ENCODE results near the gene ANXA6. TPM values are rescaled to one million over a fixed set of nuclear protein-coding genes. Genes with fewer than 3 reads are reported as not detected.
A peak's percentile ranks its signal among the peaks of the same experiment; 100 is the strongest.

ANXA6 gene
- total and polyA plus RNA-seq, 7 experiments from 2014 or later: 212 to 512 (median 272) TPM

DNA sequence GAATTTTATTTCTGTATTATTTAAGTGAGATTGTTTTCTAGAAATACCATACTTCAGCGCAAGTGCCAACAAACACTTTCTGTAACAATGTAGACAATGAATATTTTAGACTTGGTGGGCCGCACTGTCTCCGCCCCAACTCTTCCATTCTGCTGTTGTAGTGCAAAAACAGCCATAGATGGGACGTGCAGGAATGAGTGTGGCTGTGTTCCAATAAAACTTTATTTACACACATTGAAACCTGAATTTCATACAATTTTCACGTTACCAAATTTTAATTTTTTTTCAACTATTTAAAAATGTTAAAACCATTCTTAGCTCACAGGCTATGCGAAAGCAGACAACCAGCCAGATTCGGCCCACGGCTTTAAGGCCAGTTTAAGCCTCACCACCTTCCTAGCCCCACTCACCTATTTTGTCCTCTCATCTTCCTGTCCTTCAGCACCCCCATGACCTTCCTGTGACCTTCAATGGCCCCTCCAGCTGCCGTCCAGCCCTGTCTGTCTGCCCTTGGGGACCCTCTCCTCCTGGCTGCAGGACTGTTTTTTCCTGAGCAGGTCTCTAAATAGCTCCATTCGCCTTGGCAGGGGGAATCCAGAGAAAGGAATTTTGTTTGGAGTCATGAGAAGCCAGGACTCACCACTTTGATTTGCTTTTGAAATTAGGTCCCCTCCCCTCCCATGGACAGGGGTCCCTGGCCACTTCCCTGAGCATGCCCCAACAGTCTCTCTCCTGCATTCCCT is 11.2 kb upstream of the ANXA6 start:
- Histone ChIP-seq H3K27ac (ENCODE audit: low read depth, low read length) (no peak overlapping the region), H3K9me3 (ENCODE audit: control insufficient read depth in 2 of 3, low read length in 3 of 3) (no peaks in the 10 kb centered on the region), H3K4me3 (ENCODE audit: low read length) (no peak overlapping the region), H3K36me3 (ENCODE audit: control insufficient read depth in 2 of 3, insufficient read depth in 3 of 3, low read length in 3 of 3) (no peaks in the 10 kb centered on the region), H3K4me1 (ENCODE audit: control insufficient read depth in 2 of 2, insufficient read depth in 2 of 2, low read length in 2 of 2) (peaks cover 0 to 14% of the 10 kb centered on the region in 2 donors), H3K27me3 (ENCODE audit: control insufficient read depth in 2 of 2, insufficient read depth in 2 of 2, low read length in 2 of 2) (no peaks in the 10 kb centered on the region)
- peaks cover 0 to 4% (median 0%) of the 10 kb centered on the region in 11 donors for H3K9me3 Mint-ChIP-seq
- POLR2A ChIA-PET: interaction anchor here (1.0 to 33.3 kb wide), 3 partner anchors 33 to 756 kb away, joined by 3 to 760 read pairs (median 4); partner anchors contain the start of gene CD74
- no peak overlapping the region for H3K4me3 Mint-ChIP-seq
- no peak for ATAC-seq
- intact Hi-C loops (cut with micrococcal nuclease): loop anchor here in 1 of 2 donors (10.0 kb wide), 1 partner anchor 146 kb away; no protein-coding TSS in a partner anchor
- DNase-seq: no peak
- peaks cover 11 to 43% (median 33%) of the 10 kb centered on the region in 7 donors for H3K4me1 Mint-ChIP-seq
- H3K27ac Mint-ChIP-seq: peak overlapping the region in 7 of 9 donors; percentile 5 to 88 (median 54)
- CTCF ChIA-PET: interaction anchor here (0.6 to 13.8 kb wide), 4 partner anchors 9 to 54 kb away, joined by 3 to 403 read pairs (median 3); no protein-coding TSS in a partner anchor
- H3K27me3 Mint-ChIP-seq: no peaks in the 10 kb centered on the region
- peaks cover 0 to under 1% (median 0%) of the 10 kb centered on the region in 5 donors for H3K36me3 Mint-ChIP-seq

DNA sequence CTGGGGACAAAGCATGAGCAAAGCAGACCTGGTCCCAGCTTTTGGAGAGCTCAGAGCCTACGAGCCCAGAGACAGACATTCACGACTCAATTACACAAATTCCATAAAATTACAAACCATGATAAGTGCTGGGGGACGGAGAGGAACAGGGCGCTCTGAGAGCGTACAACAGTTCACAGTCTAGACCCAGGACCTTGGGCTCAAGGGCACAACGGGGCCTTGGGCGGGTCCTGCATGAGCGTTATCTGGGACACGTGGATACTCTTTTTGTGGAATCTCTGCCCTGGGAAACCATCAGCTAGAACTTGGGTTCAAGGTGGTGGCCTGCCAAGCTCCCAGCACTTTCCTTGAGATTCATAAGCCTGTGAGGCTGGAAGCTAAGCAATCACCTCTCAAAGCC is 9.4 kb upstream of the ANXA6 start:
- Mint-ChIP-seq H3K4me3 (no peak overlapping the region), H3K36me3 (no peaks in the 10 kb centered on the region), H3K9me3 (peaks cover 0 to 2% (median 0%) of the 10 kb centered on the region in 11 donors), H3K27me3 (no peaks in the 10 kb centered on the region), H3K27ac (peak overlapping the region in 2 of 9 donors; percentile 14 to 72), H3K4me1 (peaks cover 11 to 53% (median 39%) of the 10 kb centered on the region in 7 donors)
- no peaks in the 10 kb centered on the region for H3K36me3 ChIP-seq (ENCODE audit: control insufficient read depth in 2 of 3, insufficient read depth in 3 of 3, low read length in 3 of 3)
- no peak for DNase-seq
- no peaks in the 10 kb centered on the region for H3K27me3 ChIP-seq (ENCODE audit: control insufficient read depth in 2 of 2, insufficient read depth in 2 of 2, low read length in 2 of 2)
- no peak overlapping the region for H3K4me3 ChIP-seq (ENCODE audit: low read length)
- intact Hi-C loops (cut with micrococcal nuclease): loop anchor here in 1 of 2 donors (10.0 kb wide), 1 partner anchor 148 kb away; no protein-coding TSS in a partner anchor
- H3K9me3 ChIP-seq (ENCODE audit: control insufficient read depth in 2 of 3, low read length in 3 of 3): no peaks in the 10 kb centered on the region
- ChIA-PET POLR2A (interaction anchor here (0.9 to 33.3 kb wide), 4 partner anchors 17 to 119 kb away, joined by 3 to 760 read pairs (median 4); no protein-coding TSS in a partner anchor), CTCF (interaction anchor here (1.0 to 13.8 kb wide), 4 partner anchors 25 to 119 kb away, joined by 3 to 403 read pairs (median 56); no protein-coding TSS in a partner anchor)
- peaks cover 0 to 14% of the 10 kb centered on the region in 2 donors for H3K4me1 ChIP-seq (ENCODE audit: control insufficient read depth in 2 of 2, insufficient read depth in 2 of 2, low read length in 2 of 2)
- H3K27ac ChIP-seq (ENCODE audit: low read depth, low read length): no peak overlapping the region
- no peak for ATAC-seq

DNA sequence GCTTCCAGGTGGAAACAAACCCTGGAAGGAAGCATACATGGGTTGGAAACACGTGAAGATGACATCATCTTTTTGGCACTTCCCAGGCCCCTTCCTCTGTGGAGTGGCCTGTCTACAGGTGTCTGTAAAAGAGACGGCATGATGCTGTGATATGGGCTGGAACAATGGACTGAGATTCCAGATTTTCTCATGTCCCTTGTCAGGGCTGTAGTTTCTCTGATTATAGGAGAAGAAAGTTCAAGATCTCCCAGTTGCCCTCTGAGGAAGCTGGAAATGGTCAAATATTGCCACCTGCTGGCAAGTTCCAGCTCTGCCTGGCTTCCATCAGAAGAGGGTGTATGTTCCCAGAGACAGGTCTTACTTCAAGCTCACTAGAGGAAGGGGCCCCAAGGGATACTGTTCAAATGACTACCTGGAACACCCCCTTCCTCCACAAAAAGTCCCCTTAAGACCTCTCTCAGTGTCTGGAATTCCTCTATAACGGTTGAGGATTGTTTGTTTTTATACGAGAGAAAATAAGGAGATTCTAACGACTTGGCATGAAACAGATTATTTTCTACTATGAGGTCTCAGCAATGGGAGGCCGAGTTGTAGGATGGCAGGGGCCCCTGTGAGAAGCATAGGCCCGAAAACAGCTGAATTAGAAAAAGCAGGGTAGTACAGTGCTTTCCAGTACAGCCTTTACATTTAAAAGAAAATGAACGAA is 7.3 kb upstream of the ANXA6 start:
- H3K4me3 ChIP-seq (ENCODE audit: low read length): no peak overlapping the region
- no peaks in the 10 kb centered on the region for H3K9me3 ChIP-seq (ENCODE audit: control insufficient read depth in 2 of 3, low read length in 3 of 3)
- ChIA-PET CTCF (interaction anchor here (0.5 to 13.8 kb wide), 32 partner anchors 9 to 127 kb away, joined by 3 to 403 read pairs (median 4); partner anchors contain the start of genes CCDC69 and TNIP1), POLR2A (interaction anchor here (1.0 to 33.3 kb wide), 7 partner anchors 8 to 88 kb away, joined by 3 to 760 read pairs (median 5); partner anchors contain the start of genes CCDC69 and GM2A)
- intact Hi-C loops (cut with micrococcal nuclease): loop anchor here (1.0 to 10.0 kb wide), 12 partner anchors 8 to 364 kb away; partner anchors contain the start of genes ANXA6 (in 1 of the 2) and GM2A (in 1 of the 2)
- peak overlapping the region in 8 of 9 donors; percentile 20 to 87 (median 54) for H3K27ac Mint-ChIP-seq
- H3K27ac ChIP-seq (ENCODE audit: low read depth, low read length): no peak overlapping the region
- no peaks in the 10 kb centered on the region for H3K27me3 Mint-ChIP-seq
- no peaks in the 10 kb centered on the region for H3K36me3 ChIP-seq (ENCODE audit: control insufficient read depth in 2 of 3, insufficient read depth in 3 of 3, low read length in 3 of 3)
- peaks cover 0 to 2% (median 0%) of the 10 kb centered on the region in 11 donors for H3K9me3 Mint-ChIP-seq
- H3K36me3 Mint-ChIP-seq: no peaks in the 10 kb centered on the region
- ATAC-seq (peak; percentile 96), DNase-seq (peak; percentile 50 to 85 (median 81))
- no peaks in the 10 kb centered on the region for H3K27me3 ChIP-seq (ENCODE audit: control insufficient read depth in 2 of 2, insufficient read depth in 2 of 2, low read length in 2 of 2)
- peaks cover 1 to 42% (median 28%) of the 10 kb centered on the region in 7 donors for H3K4me1 Mint-ChIP-seq
- H3K4me1 ChIP-seq (ENCODE audit: control insufficient read depth in 2 of 2, insufficient read depth in 2 of 2, low read length in 2 of 2): peaks cover 0 to 8% of the 10 kb centered on the region in 2 donors
- H3K4me3 Mint-ChIP-seq: peak overlapping the region in 1 of 10 donors; percentile 51

DNA sequence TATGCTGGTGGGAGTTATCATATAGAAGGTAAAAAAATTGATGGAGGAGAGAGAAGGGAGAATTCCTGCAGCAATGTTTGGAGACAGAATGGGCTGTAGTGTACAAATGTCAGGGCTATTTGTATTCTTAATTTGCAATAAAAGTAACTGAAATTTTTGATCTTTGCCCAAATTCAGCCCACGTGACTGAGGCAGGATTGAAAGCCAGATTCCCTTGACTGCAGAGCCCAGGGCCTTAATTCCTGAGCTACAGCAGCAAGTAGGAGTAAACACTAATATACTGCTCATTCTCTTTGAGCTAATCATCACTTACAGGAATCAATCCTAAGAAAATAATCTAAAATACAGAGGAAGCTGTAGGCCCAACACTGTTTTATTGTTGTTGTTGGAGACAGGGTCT is 5.2 kb upstream of the ANXA6 start:
- no peaks in the 10 kb centered on the region for H3K9me3 Mint-ChIP-seq
- intact Hi-C loops (cut with micrococcal nuclease): loop anchor here in 1 of 2 donors (10.0 kb wide), 1 partner anchor 152 kb away; no protein-coding TSS in a partner anchor

DNA sequence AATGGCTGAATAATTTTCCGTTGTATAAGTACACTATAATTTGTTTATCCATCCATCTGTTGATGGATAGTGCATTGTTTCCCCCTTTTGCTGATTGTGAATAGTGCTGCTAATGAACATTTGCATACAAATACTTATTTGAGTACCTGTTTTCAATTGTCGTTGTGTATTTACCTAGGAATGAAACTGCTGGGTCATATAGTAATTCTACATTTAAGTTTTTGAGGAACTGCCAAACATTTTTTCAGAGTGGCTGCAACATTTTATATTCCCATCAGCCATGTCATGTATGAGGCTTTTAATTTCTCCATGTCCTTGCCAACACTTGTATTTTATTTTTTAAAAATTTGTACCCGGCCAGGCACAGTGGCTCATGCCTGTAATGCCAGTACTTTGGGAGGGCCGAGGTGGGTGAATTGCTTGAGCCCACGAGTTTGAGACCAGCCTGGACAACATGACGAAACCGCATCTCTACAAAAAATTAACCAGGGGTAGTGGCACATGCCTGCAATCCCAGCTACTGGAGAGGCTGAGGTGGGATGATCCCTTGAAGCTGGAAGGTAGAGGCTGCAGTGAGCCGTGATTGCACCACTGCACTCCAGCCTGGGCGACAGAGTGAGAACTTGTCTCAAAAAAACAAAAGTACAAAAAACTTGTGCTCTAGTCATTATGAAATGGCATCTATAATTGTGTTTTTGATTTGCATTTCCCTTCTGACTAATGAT is 2.2 kb upstream of the ANXA6 start:
- no peaks in the 10 kb centered on the region for H3K27me3 Mint-ChIP-seq
- Histone ChIP-seq H3K36me3 (ENCODE audit: control insufficient read depth in 2 of 3, insufficient read depth in 3 of 3, low read length in 3 of 3) (peaks cover 0 to 9% (median 0%) of the 10 kb centered on the region in 3 experiments), H3K4me3 (ENCODE audit: low read length) (no peak overlapping the region), H3K4me1 (ENCODE audit: control insufficient read depth in 2 of 2, insufficient read depth in 2 of 2, low read length in 2 of 2) (peaks cover 21 to 22% of the 10 kb centered on the region in 2 donors), H3K27ac (ENCODE audit: low read depth, low read length) (no peak overlapping the region), H3K9me3 (ENCODE audit: control insufficient read depth in 2 of 3, low read length in 3 of 3) (no peaks in the 10 kb centered on the region), H3K27me3 (ENCODE audit: control insufficient read depth in 2 of 2, insufficient read depth in 2 of 2, low read length in 2 of 2) (no peaks in the 10 kb centered on the region)
- CTCF ChIA-PET: interaction anchor here (13.8 kb wide), 1 partner anchor 34 kb away, joined by 403 read pairs; no protein-coding TSS in a partner anchor
- H3K4me3 Mint-ChIP-seq: peak overlapping the region in 4 of 10 donors; percentile 15 to 55 (median 36)
- DNase-seq (no peak), ATAC-seq (no peak)
- H3K36me3 Mint-ChIP-seq: peaks cover 0 to 17% (median 0%) of the 10 kb centered on the region in 5 donors
- intact Hi-C loops (cut with micrococcal nuclease): loop anchor here (5.0 to 10.0 kb wide), 5 partner anchors 155 to 597 kb away; partner anchors contain the start of genes ATOX1 (in 1 of the 2), IRGM (in 1 of the 2), RBM22 (in 1 of the 2) and SLC36A1 (in 1 of the 2)
- no peaks in the 10 kb centered on the region for H3K9me3 Mint-ChIP-seq
- H3K4me1 Mint-ChIP-seq: peaks cover 20 to 59% (median 44%) of the 10 kb centered on the region in 7 donors
- peak overlapping the region in 8 of 9 donors; percentile 2 to 99 (median 55) for H3K27ac Mint-ChIP-seq
- POLR2A ChIA-PET: interaction anchor here (33.3 kb wide), 1 partner anchor 24 kb away, joined by 760 read pairs; no protein-coding TSS in a partner anchor

More for the DNA sequence above, 5.2 kb upstream of the ANXA6 start:
- Mint-ChIP-seq H3K4me3 (no peak overlapping the region), H3K4me1 (peaks cover 10 to 50% (median 32%) of the 10 kb centered on the region in 7 donors), H3K27me3 (no peaks in the 10 kb centered on the region), H3K36me3 (no peaks in the 10 kb centered on the region), H3K27ac (peak overlapping the region in 4 of 9 donors; percentile 56 to 86 (median 64))
- ATAC-seq (no peak), DNase-seq (no peak)
- Histone ChIP-seq H3K27me3 (ENCODE audit: control insufficient read depth in 2 of 2, insufficient read depth in 2 of 2, low read length in 2 of 2) (no peaks in the 10 kb centered on the region), H3K4me1 (ENCODE audit: control insufficient read depth in 2 of 2, insufficient read depth in 2 of 2, low read length in 2 of 2) (peaks cover 10 to 19% of the 10 kb centered on the region in 2 donors), H3K27ac (ENCODE audit: low read depth, low read length) (no peak overlapping the region), H3K36me3 (ENCODE audit: control insufficient read depth in 2 of 3, insufficient read depth in 3 of 3, low read length in 3 of 3) (no peaks in the 10 kb centered on the region), H3K9me3 (ENCODE audit: control insufficient read depth in 2 of 3, low read length in 3 of 3) (no peaks in the 10 kb centered on the region), H3K4me3 (ENCODE audit: low read length) (no peak overlapping the region)
- ChIA-PET CTCF (interaction anchor here (0.9 to 13.8 kb wide), 8 partner anchors 14 to 114 kb away, joined by 3 to 403 read pairs (median 36); no protein-coding TSS in a partner anchor), POLR2A (interaction anchor here (1.4 to 33.3 kb wide), 3 partner anchors 8 to 47 kb away, joined by 4 to 760 read pairs (median 6); no protein-coding TSS in a partner anchor)

Data from naive thymus-derived CD4-positive, alpha-beta T cell (primary cell).